ENCODE results near the gene FARP2. TPM values are rescaled to one million over a fixed set of nuclear protein-coding genes. Genes with fewer than 3 reads are reported as not detected.

The FARP2 gene
- total RNA-seq, 1 experiment from 2014 or later = 89.1 TPM

DNA sequence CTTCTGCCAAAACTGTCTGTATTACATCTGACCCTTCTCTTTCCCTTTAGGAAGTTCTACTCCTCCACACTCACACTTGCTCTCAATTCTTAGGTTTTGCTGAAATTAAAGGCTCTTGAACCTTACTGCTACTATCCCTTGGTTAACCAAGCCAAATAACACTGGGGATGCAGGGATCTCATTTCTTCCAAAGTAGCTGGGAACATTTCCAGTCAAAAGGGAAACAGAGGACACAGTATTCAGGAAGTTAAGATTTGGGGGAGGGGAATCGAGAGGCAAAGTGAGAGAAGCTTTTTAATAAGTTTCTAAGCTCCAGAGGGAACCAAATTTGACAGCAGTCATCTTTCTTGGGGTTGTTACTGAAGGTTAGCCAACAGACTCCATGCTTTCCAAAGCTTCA lies 34.2 kb upstream of the FARP2 start:
- Histone ChIP-seq H3K9me3 (ENCODE audit: insufficient read depth, low read depth) (no peaks in the 10 kb centered on the region), H3K4me3 (no peak overlapping the region), H3K27ac (0 out of 2 replicates have a peak overlapping the region, but pooled peaks have one; percentile 14), H3K79me2 (ENCODE audit: low read depth) (peaks cover 94% of the 10 kb centered on the region), H3K36me3 (ENCODE audit: low read depth) (peaks cover 43% of the 10 kb centered on the region), H3K27me3 (ENCODE audit: insufficient read depth, low read depth) (no peaks in the 10 kb centered on the region), H3K4me1 (replicated peaks; ENCODE audit: insufficient read depth) (peaks cover 29% of the 10 kb centered on the region), H3K4me2 (no peak overlapping the region), H3K9me2 (ENCODE audit: insufficient read depth) (no peaks in the 10 kb centered on the region), H4K20me1 (ENCODE audit: insufficient read depth) (peaks cover 91% of the 10 kb centered on the region), H3F3A (ENCODE audit: insufficient read depth, low read depth) (peaks cover 12% of the 10 kb centered on the region), H2AFZ (no peak overlapping the region)
- intact Hi-C loops (cut with micrococcal nuclease; ENCODE audit: unreplicated experiment) = no loop called here
- BruUV-seq (replicated peaks) = no TSS peak
- POLR2A ChIA-PET (ENCODE audit: unreplicated experiment) = interaction anchor here (0.6 kb wide), 1 partner anchor 366 kb away, joined by 3 read pairs; no protein-coding TSS in a partner anchor
- CTCF ChIA-PET = no interaction called here
- DNase-seq = no peak
- no peak for TF ChIP-seq CTCF (conservative IDR thresholded peaks at IDR 0.05)
- no peak for TF ChIP-seq EZH2 (IDR thresholded peaks at IDR 0.05; ENCODE audit: low read depth)

GRCh38 chr2:241323778-241324177 lies 32.3 kb upstream of the FARP2 start:
- peaks cover 82% of the 10 kb centered on the region for H3K79me2 ChIP-seq (ENCODE audit: low read depth)

DNA sequence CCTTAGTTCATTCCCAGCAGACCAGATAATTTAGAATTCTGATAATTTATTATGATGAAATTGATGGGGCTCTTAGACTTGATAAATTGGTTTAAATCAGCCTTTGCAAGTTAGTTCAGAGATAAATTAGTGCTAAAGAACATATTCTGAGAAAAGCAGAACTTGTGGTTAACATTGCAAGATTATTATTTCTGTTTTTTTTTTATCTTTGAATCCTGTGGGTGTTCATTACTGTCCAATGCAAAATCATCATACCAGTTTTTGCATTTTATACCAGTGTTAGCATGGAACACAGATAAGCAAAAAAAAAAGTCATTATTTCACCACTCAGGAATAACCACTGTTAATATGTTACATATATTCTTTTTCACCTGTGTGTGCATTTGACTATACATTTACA lies 31.3 kb upstream of the FARP2 start:
- peaks cover 72% of the 10 kb centered on the region for H3K79me2 ChIP-seq (ENCODE audit: low read depth)
- peaks cover 50% of the 10 kb centered on the region for H3K36me3 ChIP-seq (ENCODE audit: low read depth)
- ChIA-PET CTCF (no interaction called here), POLR2A (ENCODE audit: unreplicated experiment) (no interaction called here)
- intact Hi-C loops (cut with micrococcal nuclease; ENCODE audit: unreplicated experiment) = no loop called here
- H3K27me3 ChIP-seq (ENCODE audit: insufficient read depth, low read depth) = no peaks in the 10 kb centered on the region
- H3K9me3 ChIP-seq (ENCODE audit: insufficient read depth, low read depth) = no peaks in the 10 kb centered on the region
- H3K4me3 ChIP-seq = no peak overlapping the region
- TF ChIP-seq EZH2 (IDR thresholded peaks at IDR 0.05; ENCODE audit: low read depth) (no peak), CTCF (conservative IDR thresholded peaks at IDR 0.05) (no peak)
- H3F3A ChIP-seq (ENCODE audit: insufficient read depth, low read depth) = peaks cover 12% of the 10 kb centered on the region
- H2AFZ ChIP-seq = no peak overlapping the region
- no peak overlapping the region for H3K4me2 ChIP-seq
- BruUV-seq (replicated peaks) = no TSS peak
- H3K27ac ChIP-seq = no peak overlapping the region
- H3K4me1 ChIP-seq (replicated peaks; ENCODE audit: insufficient read depth) = 0 out of 2 replicates have a peak, but pooled peaks cover 4% of the 10 kb centered on the region
- no peak for DNase-seq
- no peaks in the 10 kb centered on the region for H3K9me2 ChIP-seq (ENCODE audit: insufficient read depth)
- H4K20me1 ChIP-seq (ENCODE audit: insufficient read depth) = peaks cover 72% of the 10 kb centered on the region

More at GRCh38 chr2:241323778-241324177, 32.3 kb upstream of the FARP2 start:
- H3F3A ChIP-seq (ENCODE audit: insufficient read depth, low read depth) = peaks cover 12% of the 10 kb centered on the region
- no TSS peak for BruUV-seq (replicated peaks)
- TF ChIP-seq EZH2 (IDR thresholded peaks at IDR 0.05; ENCODE audit: low read depth) (no peak), CTCF (conservative IDR thresholded peaks at IDR 0.05) (no peak)
- H3K9me2 ChIP-seq (ENCODE audit: insufficient read depth) = no peaks in the 10 kb centered on the region
- no peak overlapping the region for H2AFZ ChIP-seq
- ChIA-PET POLR2A (ENCODE audit: unreplicated experiment) (no interaction called here), CTCF (no interaction called here)
- no peak overlapping the region for H3K27ac ChIP-seq
- H3K4me2 ChIP-seq = no peak overlapping the region
- H4K20me1 ChIP-seq (ENCODE audit: insufficient read depth) = peaks cover 77% of the 10 kb centered on the region
- H3K4me1 ChIP-seq (replicated peaks; ENCODE audit: insufficient read depth) = 0 out of 2 replicates have a peak, but pooled peaks cover 12% of the 10 kb centered on the region
- intact Hi-C loops (cut with micrococcal nuclease; ENCODE audit: unreplicated experiment) = no loop called here
- DNase-seq = no peak
- H3K36me3 ChIP-seq (ENCODE audit: low read depth) = peaks cover 49% of the 10 kb centered on the region
- no peaks in the 10 kb centered on the region for H3K27me3 ChIP-seq (ENCODE audit: insufficient read depth, low read depth)
- H3K4me3 ChIP-seq = no peak overlapping the region
- H3K9me3 ChIP-seq (ENCODE audit: insufficient read depth, low read depth) = no peaks in the 10 kb centered on the region

Data from PC-9 (cell line).